ENCODE data around the gene MYT1.
"Not testable (repeated sequence)": the region's sequence is repeated elsewhere in the genome, so short reads cannot be mapped to it uniquely, and the experiment has no call there.

MYT1 gene

GRCh38 chr20:64164123-64164836, at the start of gene MYT1:
Gene MYT1 (plus strand): TSS chr20:64164452. CDS start chr20:64198862, 34,410 bp downstream.
- no peak for DNase-seq (ENCODE audit: extremely low read depth in 1 of 2, low read depth in 1 of 2)

GRCh38 chr20:64115171-64115911, 48.9 kb upstream of the MYT1 start:
- no peak for DNase-seq (ENCODE audit: extremely low read depth in 1 of 2, low read depth in 1 of 2)

GRCh38 chr20:64116016-64116415, 48.2 kb upstream of the MYT1 start:
- no peak for DNase-seq (ENCODE audit: extremely low read depth in 1 of 2, low read depth in 1 of 2)

GRCh38 chr20:64116541-64117431, 47.5 kb upstream of the MYT1 start:
- DNase-seq (ENCODE audit: extremely low read depth in 1 of 2, low read depth in 1 of 2), result no peak

GRCh38 chr20:64117432-64117777, 46.8 kb upstream of the MYT1 start:
- DNase-seq (ENCODE audit: extremely low read depth in 1 of 2, low read depth in 1 of 2), result not testable (repeated sequence)

GRCh38 chr20:64119301-64119680, 45.0 kb upstream of the MYT1 start:
- DNase-seq (ENCODE audit: extremely low read depth in 1 of 2, low read depth in 1 of 2), result no peak

- DNase-seq (ENCODE audit: extremely low read depth in 1 of 2, low read depth in 1 of 2), result no peak
Observed at GRCh38 chr20:64119681-64120341, 44.4 kb upstream of the MYT1 start.

- no peak for DNase-seq (ENCODE audit: extremely low read depth in 1 of 2, low read depth in 1 of 2)
Observed at GRCh38 chr20:64121586-64121985, 42.7 kb upstream of the MYT1 start.

GRCh38 chr20:64122927-64123326, 41.3 kb upstream of the MYT1 start:
- DNase-seq (ENCODE audit: extremely low read depth in 1 of 2, low read depth in 1 of 2), result not testable (repeated sequence)

GRCh38 chr20:64123517-64123916, 40.7 kb upstream of the MYT1 start:
- not testable (repeated sequence) for DNase-seq (ENCODE audit: extremely low read depth in 1 of 2, low read depth in 1 of 2)

GRCh38 chr20:64129146-64129782, 35.0 kb upstream of the MYT1 start:
- DNase-seq (ENCODE audit: extremely low read depth in 1 of 2, low read depth in 1 of 2), result no peak

GRCh38 chr20:64130271-64130670, 34.0 kb upstream of the MYT1 start:
- no peak for DNase-seq (ENCODE audit: extremely low read depth in 1 of 2, low read depth in 1 of 2)

GRCh38 chr20:64130876-64131275, 33.4 kb upstream of the MYT1 start:
- DNase-seq (ENCODE audit: extremely low read depth in 1 of 2, low read depth in 1 of 2), result no peak

GRCh38 chr20:64131406-64131805, 32.8 kb upstream of the MYT1 start:
- no peak for DNase-seq (ENCODE audit: extremely low read depth in 1 of 2, low read depth in 1 of 2)

- no peak for DNase-seq (ENCODE audit: extremely low read depth in 1 of 2, low read depth in 1 of 2)
Observed at GRCh38 chr20:64133951-64134407, 30.3 kb upstream of the MYT1 start.

- not testable (repeated sequence) for DNase-seq (ENCODE audit: extremely low read depth in 1 of 2, low read depth in 1 of 2)
Observed at GRCh38 chr20:64134744-64135143, 29.5 kb upstream of the MYT1 start.

- DNase-seq (ENCODE audit: extremely low read depth in 1 of 2, low read depth in 1 of 2), result no peak
Observed at GRCh38 chr20:64136004-64136710, 28.1 kb upstream of the MYT1 start.

- no peak for DNase-seq (ENCODE audit: extremely low read depth in 1 of 2, low read depth in 1 of 2)
Observed at GRCh38 chr20:64137598-64138031, 26.6 kb upstream of the MYT1 start.

- no peak for DNase-seq (ENCODE audit: extremely low read depth in 1 of 2, low read depth in 1 of 2)
Observed at GRCh38 chr20:64138276-64138815, 25.9 kb upstream of the MYT1 start.

All from stimulated activated CD8-positive, alpha-beta memory T cell treated with anti-CD3 and anti-CD28 coated beads, Interleukin-7, amount 100 ng/mL, for 48 hours (primary cell).